ENCODE measurements around the gene RPUSD2. TPM values are rescaled to one million over a fixed set of nuclear protein-coding genes. Genes with fewer than 3 reads are reported as not detected.
A peak's percentile ranks its signal among the peaks of the same experiment; 100 is the strongest.

Gene RPUSD2
- total RNA-seq, 3 donors from 2014 or later = 33.3 to 41.1 (median 37.0) TPM

DNA sequence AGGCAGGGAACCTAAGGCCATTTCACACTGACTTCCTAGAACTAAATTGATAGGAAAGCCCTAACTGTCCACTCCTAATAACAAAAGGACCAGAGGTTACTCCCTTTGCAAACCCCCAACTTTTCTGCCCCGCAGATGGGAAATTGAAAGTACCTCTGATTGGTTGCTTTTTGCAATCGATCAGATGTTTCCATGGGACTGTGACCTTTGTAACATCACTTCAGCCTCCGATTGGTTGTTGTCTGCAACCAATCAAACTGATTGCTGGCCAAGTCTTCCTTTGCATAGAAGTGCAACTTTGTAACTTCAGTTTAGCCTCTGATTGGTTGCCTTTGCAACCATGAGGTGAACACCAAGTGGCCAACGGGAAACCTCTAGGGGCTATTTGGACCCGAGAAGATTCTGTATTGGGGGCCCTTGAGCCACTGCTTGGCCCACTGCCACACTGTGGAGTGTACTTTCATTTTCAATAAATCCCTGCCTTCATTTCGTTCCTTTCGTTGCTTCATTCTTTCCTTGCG, 13.7 kb downstream of the RPUSD2 start:
- Mint-ChIP-seq H3K27me3 (ENCODE audit: low read depth) (no peaks in the 10 kb centered on the region), H3K9me3 (no peaks in the 10 kb centered on the region), H3K36me3 (ENCODE audit: insufficient read depth) (no peaks in the 10 kb centered on the region), H3K4me3 (no peak overlapping the region), H3K4me1 (ENCODE audit: low read depth) (no peaks in the 10 kb centered on the region)
- DNase-seq (no peak), ATAC-seq (no peak)

DNA sequence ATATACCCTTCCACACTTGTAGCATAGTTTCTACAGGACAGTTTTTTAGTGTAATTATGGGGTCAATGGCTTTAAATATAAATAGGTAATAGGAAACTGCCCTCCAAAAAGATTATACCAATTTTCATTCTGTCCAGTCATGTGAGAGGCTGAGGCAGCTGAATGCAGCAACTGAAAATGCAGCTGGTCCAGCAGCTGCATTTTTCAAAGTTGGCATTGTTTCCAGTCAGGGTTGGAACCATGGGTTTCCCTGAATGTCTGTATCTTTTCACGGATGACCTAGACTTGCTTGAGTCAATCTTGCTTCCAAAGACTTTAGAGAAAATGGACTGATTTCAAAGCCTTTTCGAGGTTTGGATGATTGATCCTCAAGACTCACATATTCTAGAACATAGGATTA, 15.1 kb downstream of the RPUSD2 start:
- DNase-seq (no peak), ATAC-seq (no peak)
- Mint-ChIP-seq H3K4me3 (no peak overlapping the region), H3K9me3 (no peaks in the 10 kb centered on the region), H3K36me3 (ENCODE audit: insufficient read depth) (no peaks in the 10 kb centered on the region), H3K27me3 (ENCODE audit: low read depth) (no peaks in the 10 kb centered on the region), H3K4me1 (ENCODE audit: low read depth) (no peaks in the 10 kb centered on the region)

DNA sequence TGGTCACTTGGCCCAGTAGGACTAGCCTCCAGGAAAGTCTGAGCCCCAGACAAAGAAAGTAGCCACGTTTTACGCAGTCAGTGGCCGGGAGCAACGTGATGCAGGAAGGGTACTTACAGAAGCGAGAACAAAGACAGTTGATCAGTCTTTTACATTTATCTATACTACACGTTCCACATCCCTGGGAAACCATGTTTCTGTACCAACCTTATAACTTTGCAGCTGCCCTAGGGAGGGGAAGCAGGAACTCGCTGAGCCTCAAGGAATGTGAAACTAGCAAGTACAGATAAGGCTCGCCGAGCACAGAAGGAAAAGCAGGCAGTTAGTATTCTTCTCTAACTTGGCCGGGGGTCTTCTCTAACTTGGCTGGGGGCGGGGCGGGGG, 21.6 kb downstream of the RPUSD2 start:
- H3K27me3 Mint-ChIP-seq (ENCODE audit: low read depth) = peaks cover 4% of the 10 kb centered on the region
- no peak for DNase-seq
- H3K4me1 Mint-ChIP-seq (ENCODE audit: low read depth) = peaks cover 27% of the 10 kb centered on the region
- H3K4me3 Mint-ChIP-seq = peak overlapping the region; percentile 84
- no peaks in the 10 kb centered on the region for H3K9me3 Mint-ChIP-seq
- ATAC-seq = no peak
- no peaks in the 10 kb centered on the region for H3K36me3 Mint-ChIP-seq (ENCODE audit: insufficient read depth)

DNA sequence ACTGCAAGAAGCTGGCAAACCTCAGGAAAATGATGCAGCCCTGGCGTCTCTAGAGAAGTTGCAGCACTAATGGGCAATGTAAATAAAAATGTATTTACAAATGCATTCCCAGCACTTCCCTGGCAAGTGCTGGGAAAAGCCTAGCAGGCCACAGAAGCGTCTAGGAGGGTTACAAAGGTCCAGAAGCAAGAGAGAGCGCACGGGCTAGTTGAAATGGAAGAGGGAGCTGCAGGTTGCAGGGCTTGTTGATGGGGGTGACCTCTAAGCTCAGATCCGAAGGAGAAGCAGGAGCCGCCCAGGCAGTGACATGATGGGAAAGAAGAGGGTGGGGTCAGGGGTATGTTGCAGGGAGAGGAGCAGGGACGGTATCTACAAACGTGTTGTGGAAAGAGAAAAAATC, 22.3 kb downstream of the RPUSD2 start:
- H3K4me3 Mint-ChIP-seq = no peak overlapping the region

DNA sequence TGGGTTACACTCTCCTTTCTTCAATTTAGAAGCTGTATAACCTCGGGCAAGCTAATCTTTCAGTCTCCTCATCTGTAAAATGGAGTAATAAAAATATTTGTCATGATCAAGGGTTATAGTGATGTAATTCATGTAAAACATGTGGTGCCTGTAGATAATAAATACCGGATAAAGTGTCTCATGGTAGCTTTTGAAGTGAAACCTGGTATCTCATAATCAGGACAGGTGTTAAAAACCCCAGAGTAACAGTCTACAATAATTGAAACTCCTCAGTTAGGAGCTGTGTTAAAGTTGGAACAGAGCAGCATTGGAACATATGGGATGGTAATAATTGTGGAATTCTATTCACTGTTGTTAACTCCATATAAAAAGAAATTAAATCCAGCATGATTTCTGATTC, 24.1 kb downstream of the RPUSD2 start:
- peaks cover 4% of the 10 kb centered on the region for H3K27me3 Mint-ChIP-seq (ENCODE audit: low read depth)
- peak overlapping the region; percentile 89 for H3K4me3 Mint-ChIP-seq
- no peaks in the 10 kb centered on the region for H3K36me3 Mint-ChIP-seq (ENCODE audit: insufficient read depth)
- no peaks in the 10 kb centered on the region for H3K9me3 Mint-ChIP-seq
- H3K4me1 Mint-ChIP-seq (ENCODE audit: low read depth) = peaks cover 27% of the 10 kb centered on the region
- DNase-seq = no peak
- ATAC-seq = no peak

More for the DNA sequence above, 22.3 kb downstream of the RPUSD2 start:
- H3K36me3 Mint-ChIP-seq (ENCODE audit: insufficient read depth) = no peaks in the 10 kb centered on the region
- H3K27me3 Mint-ChIP-seq (ENCODE audit: low read depth) = peaks cover 4% of the 10 kb centered on the region
- ATAC-seq (no peak), DNase-seq (no peak)
- H3K9me3 Mint-ChIP-seq = no peaks in the 10 kb centered on the region
- H3K4me1 Mint-ChIP-seq (ENCODE audit: low read depth) = peaks cover 27% of the 10 kb centered on the region

DNA sequence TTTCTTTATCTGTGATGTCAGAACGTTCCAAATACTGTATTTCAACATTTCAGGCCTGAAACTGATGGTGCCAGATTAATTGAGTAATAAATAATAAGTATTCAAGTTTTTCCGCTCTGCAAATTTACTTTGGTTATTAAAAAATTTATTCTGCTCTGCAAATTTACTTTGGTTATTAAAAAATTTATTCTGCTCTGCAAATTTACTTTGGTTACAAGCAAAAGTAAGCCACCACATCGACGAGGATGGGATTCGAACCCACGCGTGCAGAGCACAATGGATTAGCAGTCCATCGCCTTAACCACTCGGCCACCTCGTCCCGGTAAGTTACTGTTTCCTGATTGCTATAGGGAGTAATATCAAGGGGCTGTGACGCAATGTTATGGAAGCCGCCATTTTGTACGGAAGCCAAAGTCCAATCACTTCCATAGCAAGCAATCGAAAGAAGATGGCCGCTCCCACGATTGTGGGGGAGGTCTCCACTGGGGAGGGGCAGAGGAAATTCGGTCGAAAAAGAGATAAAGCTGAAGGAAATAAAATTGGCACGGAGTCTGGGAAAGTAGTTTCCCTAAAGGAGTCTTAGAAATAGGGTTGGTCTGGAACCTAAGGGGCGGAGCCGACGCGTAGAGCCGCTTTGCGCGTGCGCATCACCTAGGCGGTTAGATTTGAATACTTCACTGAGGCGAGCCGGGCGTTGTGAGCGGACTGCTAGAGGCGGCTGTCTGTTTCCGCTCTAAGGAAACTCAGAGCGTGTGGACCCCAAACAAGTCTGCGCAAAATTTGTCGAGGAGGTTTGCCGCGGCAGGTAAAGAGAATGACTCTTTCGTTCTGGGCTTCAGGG, 24.7 kb downstream of the RPUSD2 start, which contains the start of gene KNL1:
TSS of gene KNL1 (plus strand) at position 662 of the 841 bp plus-strand sequence. CDS start 8,683 bp downstream, outside the sequence.
- peak; percentile 89 to 90 for ATAC-seq
- DNase-seq = peak; percentile 82
- Mint-ChIP-seq H3K27me3 (ENCODE audit: low read depth) (peaks cover 4% of the 10 kb centered on the region), H3K4me1 (ENCODE audit: low read depth) (peaks cover 27% of the 10 kb centered on the region), H3K36me3 (ENCODE audit: insufficient read depth) (no peaks in the 10 kb centered on the region), H3K4me3 (peak within 1 kb of the TSS; percentile 89), H3K9me3 (no peaks in the 10 kb centered on the region)

DNA sequence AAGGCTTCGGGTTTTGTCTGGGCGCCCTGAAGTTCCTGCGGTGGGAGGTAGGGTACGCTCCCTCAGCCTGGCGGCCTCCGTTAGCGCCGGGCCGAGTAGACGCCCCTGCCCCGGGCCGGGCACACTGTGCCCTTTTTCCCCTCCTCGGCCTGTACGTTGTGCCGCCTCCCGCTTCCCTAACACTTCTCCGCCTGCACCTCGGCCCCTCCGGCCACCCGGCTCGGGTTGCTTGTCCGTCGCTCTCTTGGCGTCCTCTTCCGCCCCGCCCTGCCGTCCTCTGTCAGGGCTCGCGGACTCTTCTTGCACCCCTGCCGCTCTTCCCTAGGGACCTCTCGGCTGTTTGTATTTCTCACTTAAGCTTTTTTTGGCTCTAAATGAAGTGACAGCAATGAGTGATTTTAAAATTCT, 25.3 kb downstream of the RPUSD2 start:
- peak overlapping the region; percentile 89 for H3K4me3 Mint-ChIP-seq
- peaks cover 27% of the 10 kb centered on the region for H3K4me1 Mint-ChIP-seq (ENCODE audit: low read depth)
- H3K27me3 Mint-ChIP-seq (ENCODE audit: low read depth) = peaks cover 4% of the 10 kb centered on the region
- DNase-seq (no peak), ATAC-seq (peak; percentile 61 to 68)
- H3K36me3 Mint-ChIP-seq (ENCODE audit: insufficient read depth) = no peaks in the 10 kb centered on the region
- no peaks in the 10 kb centered on the region for H3K9me3 Mint-ChIP-seq

DNA sequence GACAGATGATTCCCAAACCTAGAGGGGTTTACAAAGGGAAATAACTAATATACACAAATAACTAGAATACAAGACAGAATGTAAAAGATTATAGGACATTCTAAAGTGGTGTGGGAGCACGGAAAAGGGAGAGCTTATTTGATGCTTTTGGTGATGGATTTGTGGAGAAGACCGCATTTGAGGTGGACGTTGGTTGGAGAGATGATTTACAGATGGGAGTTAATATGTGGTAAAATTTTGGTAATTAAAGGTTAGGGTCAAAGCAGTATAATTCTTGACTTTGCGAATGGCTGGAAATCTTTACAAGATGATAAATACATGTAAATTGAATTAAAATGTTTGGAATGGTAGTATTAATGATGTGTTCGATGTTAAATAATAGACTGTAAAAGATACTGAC, 26.1 kb downstream of the RPUSD2 start:
- Mint-ChIP-seq H3K4me1 (ENCODE audit: low read depth) (peaks cover 24% of the 10 kb centered on the region), H3K36me3 (ENCODE audit: insufficient read depth) (no peaks in the 10 kb centered on the region), H3K9me3 (no peaks in the 10 kb centered on the region), H3K4me3 (peak overlapping the region; percentile 89), H3K27me3 (ENCODE audit: low read depth) (peaks cover 4% of the 10 kb centered on the region)
- no peak for DNase-seq
- ATAC-seq = no peak

DNA sequence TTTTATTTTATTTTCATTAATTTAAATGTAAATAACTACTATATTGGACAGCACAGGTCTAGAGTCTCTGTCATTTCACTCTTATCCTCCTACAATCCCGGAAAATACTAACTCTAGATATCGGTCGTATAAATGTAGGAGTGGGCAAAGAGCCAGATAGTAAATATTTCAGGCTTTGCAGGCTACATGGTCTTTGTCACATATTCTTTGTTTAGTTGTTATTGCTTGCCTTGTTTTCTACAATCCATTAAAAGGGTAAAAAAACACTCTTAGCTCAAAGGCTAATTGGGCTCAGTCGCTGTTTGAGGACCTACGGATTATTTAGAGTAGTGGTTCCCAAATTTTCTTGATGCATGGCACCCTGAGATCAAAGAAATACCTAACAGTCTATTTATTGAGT, 26.7 kb downstream of the RPUSD2 start:
- ATAC-seq (no peak), DNase-seq (no peak)
- Mint-ChIP-seq H3K4me3 (no peak overlapping the region), H3K4me1 (ENCODE audit: low read depth) (peaks cover 20% of the 10 kb centered on the region), H3K9me3 (no peaks in the 10 kb centered on the region), H3K36me3 (ENCODE audit: insufficient read depth) (no peaks in the 10 kb centered on the region), H3K27me3 (ENCODE audit: low read depth) (peaks cover 4% of the 10 kb centered on the region)

DNA sequence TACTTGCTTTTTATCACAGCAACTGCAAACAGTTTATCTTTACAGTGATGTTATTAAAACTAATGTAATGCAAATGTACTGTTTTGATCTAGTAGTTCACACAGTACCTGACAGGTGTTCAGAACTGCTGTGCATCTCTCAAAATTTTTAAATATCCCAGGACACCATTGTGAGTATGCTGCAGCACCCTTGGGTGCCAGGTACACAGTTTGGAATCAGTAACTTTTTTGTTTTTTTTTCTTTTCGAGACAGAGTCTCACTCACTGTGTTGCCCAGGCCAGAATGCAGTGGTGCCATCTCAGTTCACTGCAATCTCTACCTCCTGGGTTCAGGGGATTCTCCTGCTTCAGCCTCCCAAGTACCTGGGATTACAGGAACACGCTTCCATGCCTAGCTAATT, 27.9 kb downstream of the RPUSD2 start:
- Mint-ChIP-seq H3K4me1 (ENCODE audit: low read depth) (peaks cover 19% of the 10 kb centered on the region), H3K9me3 (no peaks in the 10 kb centered on the region), H3K36me3 (ENCODE audit: insufficient read depth) (no peaks in the 10 kb centered on the region), H3K27me3 (ENCODE audit: low read depth) (peaks cover 4% of the 10 kb centered on the region), H3K4me3 (no peak overlapping the region)
- no peak for DNase-seq
- no peak for ATAC-seq

DNA sequence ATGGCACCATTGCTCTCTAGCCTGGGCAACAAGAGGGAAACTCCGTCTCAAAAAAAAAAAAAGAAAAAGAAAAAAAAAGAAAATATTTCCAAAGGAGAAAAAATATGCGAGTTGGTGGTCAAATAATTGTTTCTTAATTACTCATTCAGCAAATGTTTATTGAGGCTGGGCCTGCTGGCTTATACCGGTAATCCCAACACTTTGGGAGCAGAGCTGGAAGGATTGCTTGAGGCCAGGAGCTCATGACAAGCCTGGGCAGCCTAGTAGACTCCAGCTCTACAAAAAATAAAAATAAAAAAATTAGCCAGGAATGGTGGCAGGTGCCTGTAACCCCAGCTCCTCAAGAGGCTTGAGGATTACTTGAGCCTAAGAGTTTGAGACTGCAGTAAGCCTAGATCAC, 29.0 kb downstream of the RPUSD2 start:
- Mint-ChIP-seq H3K4me3 (no peak overlapping the region), H3K27me3 (ENCODE audit: low read depth) (peaks cover 4% of the 10 kb centered on the region), H3K9me3 (no peaks in the 10 kb centered on the region), H3K36me3 (ENCODE audit: insufficient read depth) (no peaks in the 10 kb centered on the region), H3K4me1 (ENCODE audit: low read depth) (peaks cover 14% of the 10 kb centered on the region)
- DNase-seq (no peak), ATAC-seq (no peak)

DNA sequence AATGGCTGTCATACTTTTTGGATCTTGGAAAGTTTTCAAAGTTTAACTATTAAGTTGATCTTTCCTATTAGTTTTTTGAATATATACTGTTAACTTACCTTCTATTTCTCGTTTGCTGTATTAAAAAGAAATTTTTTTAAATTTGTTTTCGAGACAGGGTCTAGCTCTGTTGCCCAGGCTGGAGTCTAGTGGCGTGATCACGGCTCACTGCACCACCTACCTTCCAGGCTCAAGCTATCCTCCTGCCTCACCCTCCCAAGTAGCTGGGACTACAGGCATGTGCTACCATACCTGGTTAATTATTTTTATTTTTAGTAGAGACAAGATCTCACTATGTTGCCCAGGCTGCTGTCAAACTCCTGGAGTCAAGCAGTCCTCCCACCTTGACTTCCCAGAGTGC, 29.6 kb downstream of the RPUSD2 start:
- Mint-ChIP-seq H3K36me3 (ENCODE audit: insufficient read depth) (no peaks in the 10 kb centered on the region), H3K9me3 (no peaks in the 10 kb centered on the region), H3K4me1 (ENCODE audit: low read depth) (peaks cover 8% of the 10 kb centered on the region), H3K27me3 (ENCODE audit: low read depth) (peaks cover 4% of the 10 kb centered on the region), H3K4me3 (no peak overlapping the region)
- no peak for ATAC-seq
- no peak for DNase-seq

DNA sequence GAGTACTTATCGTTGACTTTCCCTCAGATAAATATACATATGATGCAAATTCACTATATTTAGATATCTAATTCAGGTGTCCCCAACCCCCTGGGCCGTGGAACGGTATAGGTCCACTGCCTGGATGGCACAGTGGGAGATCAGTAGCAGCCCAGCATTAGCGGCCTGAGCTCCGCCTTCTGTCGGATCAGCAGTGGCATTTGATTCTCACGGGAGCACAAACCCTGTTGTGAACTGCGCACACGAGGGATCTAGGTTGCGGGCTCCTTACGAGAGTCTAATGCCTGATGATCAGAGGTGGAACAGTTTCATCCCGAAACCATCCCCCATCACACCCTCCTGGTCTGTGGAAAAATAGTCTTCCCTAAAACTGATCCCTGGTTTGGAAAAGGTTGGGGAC, 31.9 kb downstream of the RPUSD2 start:
- no peak for DNase-seq
- Mint-ChIP-seq H3K9me3 (no peaks in the 10 kb centered on the region), H3K4me3 (no peak overlapping the region), H3K27me3 (ENCODE audit: low read depth) (no peaks in the 10 kb centered on the region), H3K4me1 (ENCODE audit: low read depth) (no peaks in the 10 kb centered on the region), H3K36me3 (ENCODE audit: insufficient read depth) (no peaks in the 10 kb centered on the region)
- no peak for ATAC-seq

DNA sequence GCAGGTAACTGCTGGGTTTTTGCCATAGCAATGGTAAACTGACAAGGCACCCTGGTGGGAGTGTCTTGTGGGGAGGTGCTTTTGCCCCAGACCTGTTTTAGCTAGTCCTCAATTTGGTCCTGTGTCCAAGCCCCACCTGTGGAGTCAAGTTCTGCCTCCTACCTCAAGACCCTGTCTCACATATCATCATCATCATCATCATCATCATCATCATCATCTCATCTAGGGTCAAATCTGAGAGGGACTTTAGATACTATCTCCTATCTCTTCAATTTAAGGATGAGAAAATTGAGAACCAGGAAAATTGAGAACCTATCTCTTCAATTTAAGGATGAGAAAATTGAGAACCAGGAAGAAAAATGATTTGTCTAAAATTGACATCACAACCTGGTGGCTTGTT, 34.8 kb downstream of the RPUSD2 start:
- no peak overlapping the region for H3K4me3 Mint-ChIP-seq
- no peaks in the 10 kb centered on the region for H3K36me3 Mint-ChIP-seq (ENCODE audit: insufficient read depth)
- DNase-seq (no peak), ATAC-seq (no peak)
- H3K4me1 Mint-ChIP-seq (ENCODE audit: low read depth) = no peaks in the 10 kb centered on the region
- H3K9me3 Mint-ChIP-seq = no peaks in the 10 kb centered on the region
- no peaks in the 10 kb centered on the region for H3K27me3 Mint-ChIP-seq (ENCODE audit: low read depth)

DNA sequence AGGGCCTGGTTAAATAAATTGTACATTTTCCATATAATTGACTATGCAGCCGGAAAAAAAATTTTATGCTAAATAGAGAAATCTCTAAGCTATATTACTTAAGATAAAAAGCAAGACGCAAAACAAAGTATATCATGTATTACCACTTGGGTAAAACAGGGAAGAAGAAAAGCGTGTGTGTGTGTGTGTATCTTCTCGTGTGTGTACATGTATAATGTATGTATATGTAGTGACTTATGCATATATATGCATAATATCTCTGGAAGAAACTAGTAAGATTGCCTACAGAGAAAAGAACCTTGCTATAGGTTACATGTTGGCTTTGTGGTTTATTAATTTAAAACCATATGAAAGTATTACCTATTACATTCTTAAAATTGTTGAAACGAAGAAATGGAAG, 44.0 kb downstream of the RPUSD2 start:
- Mint-ChIP-seq H3K36me3 (ENCODE audit: insufficient read depth) (no peaks in the 10 kb centered on the region), H3K27me3 (ENCODE audit: low read depth) (no peaks in the 10 kb centered on the region), H3K4me1 (ENCODE audit: low read depth) (no peaks in the 10 kb centered on the region), H3K4me3 (no peak overlapping the region), H3K9me3 (no peaks in the 10 kb centered on the region)
- ATAC-seq (no peak), DNase-seq (no peak)

Measured in activated T-cell treated with anti-CD3 and anti-CD28 coated beads, Interleukin-2, amount 50 U/mL, for 4 hours (primary cell).